HepG2 (cell line): Measurements from ENCODE around the gene RNU11. TPM values are rescaled to one million over a fixed set of nuclear protein-coding genes. Genes with fewer than 3 reads are reported as not detected.

ENCODE experiments used
- ADNP ChIP-seq: sonication (generic); formaldehyde crosslinking; IDR thresholded peaks from 2 replicates; pipeline ENCODE4 v1.4.0; 2020; ENCODE audit warnings: missing genetic modification reagents
- ARID4A ChIP-seq: sonication (generic); formaldehyde crosslinking; IDR thresholded peaks from 2 replicates; pipeline ENCODE4 v1.5.0; 2020; ENCODE audit warnings: mild to moderate bottlenecking, missing genetic modification reagents, borderline replicate concordance
- FOXC1 ChIP-seq: sonication (generic); formaldehyde crosslinking; IDR thresholded peaks from 2 replicates; pipeline ENCODE4 v1.8.0; 2022; ENCODE audit warnings: mild to moderate bottlenecking, missing genetic modification reagents, borderline replicate concordance
- GLI4 ChIP-seq: sonication (generic); formaldehyde crosslinking; IDR thresholded peaks from 2 replicates; pipeline ENCODE4 v1.5.1; 2020; ENCODE audit warnings: missing genetic modification reagents, mild to moderate bottlenecking, moderate library complexity, borderline replicate concordance
- HES4 ChIP-seq: sonication (generic); formaldehyde crosslinking; IDR thresholded peaks from 2 replicates; pipeline ENCODE4 v1.9.0; 2021; ENCODE audit warnings: mild to moderate bottlenecking, missing genetic modification reagents, borderline replicate concordance
- IKZF1 ChIP-seq: fragments of 450-650 bp; IDR thresholded peaks from 2 replicates; pipeline ENCODE4 v1.7.1; 2016
- NR2F6 ChIP-seq, 2 experiments: IDR thresholded peaks; 2 replicates each; pipeline ENCODE4 v1.6.1; 2016; ENCODE audit warnings: antibody characterized with exemption in 1 of 2, mild to moderate bottlenecking in 1 of 2
- PHF8 ChIP-seq: sonication (generic); formaldehyde crosslinking; IDR thresholded peaks from 2 replicates; pipeline ENCODE4 v1.5.0; 2020; ENCODE audit warnings: missing genetic modification reagents
- RARA ChIP-seq: IDR thresholded peaks from 2 replicates; pipeline ENCODE4 v1.6.1; 2016; ENCODE audit warnings: missing genetic modification reagents, missing compliant biosample characterization
- REST ChIP-seq, 2 experiments: IDR thresholded peaks; 2 replicates each; pipeline ENCODE4 v1.6.1; 2011 to 2012; ENCODE audit warnings: low read length in 2 of 2, borderline replicate concordance in 1 of 2, low read depth in 1 of 2, mild to moderate bottlenecking in 1 of 2, moderate library complexity in 1 of 2
- SKI ChIP-seq: fragments of 450-650 bp; IDR thresholded peaks from one replicate; pipeline ENCODE4 v1.6.1; 2018; ENCODE audit warnings: mild to moderate bottlenecking; ENCODE audit not compliant: partially characterized antibody
- SMC3 ChIP-seq: IDR thresholded peaks from 2 replicates; pipeline ENCODE4 v1.6.1; 2011; ENCODE audit warnings: low read length, improper control_type of control experiment
- ZFYVE20 ChIP-seq: sonication (generic); formaldehyde crosslinking; IDR thresholded peaks from 2 replicates; pipeline ENCODE4 v1.8.0; 2023; ENCODE audit warnings: low read depth, mild to moderate bottlenecking, moderate library complexity, missing genetic modification reagents, borderline replicate concordance
- ZIK1 ChIP-seq: sonication (generic); formaldehyde crosslinking; IDR thresholded peaks from 2 replicates; pipeline ENCODE4 v1.5.0; 2020; ENCODE audit warnings: mild to moderate bottlenecking, low read depth, missing genetic modification reagents, borderline replicate concordance
- ZNF207 ChIP-seq: fragments of 450-650 bp; IDR thresholded peaks from 2 replicates; pipeline ENCODE4 v1.6.1; 2016; ENCODE audit warnings: antibody characterized with exemption, borderline replicate concordance
- ZNF264 ChIP-seq: sonication (generic); formaldehyde crosslinking; IDR thresholded peaks from 2 replicates; pipeline ENCODE4 v1.4.0; 2020; ENCODE audit warnings: missing genetic modification reagents
- ZNF292 ChIP-seq: sonication (generic); formaldehyde crosslinking; IDR thresholded peaks from 2 replicates; pipeline ENCODE4 v1.8.1; 2022; ENCODE audit warnings: mild to moderate bottlenecking, low read depth, missing genetic modification reagents, borderline replicate concordance
- ZNF773 ChIP-seq: sonication (generic); formaldehyde crosslinking; IDR thresholded peaks from 2 replicates; pipeline ENCODE4 v1.4.0; 2020; ENCODE audit warnings: missing genetic modification reagents, borderline replicate concordance
- ZNF780A ChIP-seq: sonication (generic); formaldehyde crosslinking; IDR thresholded peaks from 2 replicates; pipeline ENCODE4 v1.8.0; 2022; ENCODE audit warnings: mild to moderate bottlenecking, missing genetic modification reagents, moderate library complexity
- ZNF879 ChIP-seq: sonication (generic); formaldehyde crosslinking; IDR thresholded peaks from 2 replicates; pipeline ENCODE4 v1.8.1; 2023; ENCODE audit warnings: missing genetic modification reagents
- ZSCAN30 ChIP-seq: sonication (generic); formaldehyde crosslinking; IDR thresholded peaks from 2 replicates; pipeline ENCODE4 v1.5.0; 2020; ENCODE audit warnings: mild to moderate bottlenecking, missing genetic modification reagents
- polyA plus RNA-seq, 8 experiments: library from polyadenylated mRNA; depleted of rRNA in 3 of 8; stranded (reverse) in 7 of 8; unstranded in 1 of 8; fragments of >200 nt; fragmentation: Illumina TruSeq in 4 of 8; extraction: Trizol in 4 of 8; gene quantifications; 2 replicates each; pipeline versions ENCODE4 v1.2.1 to v1.2.3, GENCODE V29; 2011 to 2016; ENCODE audit warnings: low read depth in 4 of 8, missing spikeins in 1 of 8, mixed read lengths in 1 of 8; ENCODE audit not compliant: insufficient read depth in 1 of 8
- total RNA-seq, 5 experiments: library from RNA; depleted of rRNA; stranded (reverse); fragments of >200 nt; fragmentation: Illumina TruSeq; extraction: Trizol; gene quantifications; 2 replicates each; pipeline ENCODE4 v1.2.3, GENCODE V29; 2016; ENCODE audit warnings: low read depth in 1 of 5

The RNU11 gene
- total and polyA plus RNA-seq, 2 of the 13 experiments (the other 11 are each of a cell fraction or from before 2014, with no cell fraction given) = not detected

GRCh38 chr1:28648008-28648473 is 359 bp upstream of the RNU11 start (continued):
- TF ChIP-seq ARID4A (peak; percentile 60), GLI4 (CRISPR knock-in tag) (0 out of 2 replicates have a peak, but pooled peaks have one; percentile 43), ZNF292 (peak; percentile 60; the same call in 1 of the 2 replicates), ADNP (CRISPR knock-in tag) (no peak), ZFYVE20 (CRISPR knock-in tag) (no peak), ZIK1 (CRISPR knock-in tag) (no peak), NR2F6 (IDR thresholded peaks at IDR 0.05) (peak; percentile 94), NR2F6 (CRISPR knock-in tag; IDR thresholded peaks at IDR 0.05) (peak; percentile 94), REST (IDR thresholded peaks at IDR 0.05; ENCODE audit: borderline replicate concordance in 1 of 2, low read depth in 1 of 2, low read length in 2 of 2) (no peak), RARA (peak; percentile 37; the same call in 1 of the 2 replicates), ZNF780A (peak; percentile 57; the same call in 1 of the 2 replicates), SKI (no peak), ZNF264 (no peak), ZSCAN30 (no peak), FOXC1 (CRISPR knock-in tag) (peak; percentile 37; the same call in 1 of the 2 replicates), ZNF773 (no peak), IKZF1 (no peak), ZNF879 (CRISPR knock-in tag) (no peak), PHF8 (peak; percentile 43; the same call in 1 of the 2 replicates), SMC3 (no peak), ZNF207 (no peak), HES4 (CRISPR knock-in tag) (no peak)
